ENCODE data around the gene UNC5C.
A peak's percentile ranks its signal among the peaks of the same experiment; 100 is the strongest.

UNC5C gene

GRCh38 chr4:95317085-95317793, 231.5 kb downstream of the UNC5C start:
- DNase-seq = no peak

- DNase-seq = no peak
Observed at GRCh38 chr4:95314573-95314972, 234.2 kb downstream of the UNC5C start.

- no peak for DNase-seq
Observed at GRCh38 chr4:95304898-95305297, 243.9 kb downstream of the UNC5C start.

GRCh38 chr4:95300304-95300703, 248.5 kb downstream of the UNC5C start:
- no peak for DNase-seq

- DNase-seq = no peak
Observed at GRCh38 chr4:95296052-95296451, 252.7 kb downstream of the UNC5C start.

- no peak for DNase-seq
Observed at GRCh38 chr4:95295157-95295556, 253.6 kb downstream of the UNC5C start.

- DNase-seq = no peak
Observed at GRCh38 chr4:95294321-95294720, 254.5 kb downstream of the UNC5C start.

GRCh38 chr4:95293014-95293413, 255.8 kb downstream of the UNC5C start:
- DNase-seq = no peak

GRCh38 chr4:95290702-95291101, 258.1 kb downstream of the UNC5C start:
- DNase-seq = no peak

- no peak for DNase-seq
Observed at GRCh38 chr4:95289028-95289634, 259.6 kb downstream of the UNC5C start.

GRCh38 chr4:95288552-95288951, 260.2 kb downstream of the UNC5C start:
- no peak for DNase-seq

GRCh38 chr4:95285797-95286196, 263.0 kb downstream of the UNC5C start:
- DNase-seq = no peak

GRCh38 chr4:95284655-95285054, 264.1 kb downstream of the UNC5C start:
- no peak for DNase-seq

- no peak for DNase-seq
Observed at GRCh38 chr4:95283320-95283719, 265.5 kb downstream of the UNC5C start.

- DNase-seq = no peak
Observed at GRCh38 chr4:95272797-95273196, 276.0 kb downstream of the UNC5C start.

- no peak for DNase-seq
Observed at GRCh38 chr4:95272036-95272435, 276.7 kb downstream of the UNC5C start.

- no peak for DNase-seq
Observed at GRCh38 chr4:95268819-95269565, 279.8 kb downstream of the UNC5C start.

GRCh38 chr4:95267081-95267480, 281.7 kb downstream of the UNC5C start:
- DNase-seq = peak; percentile 16

GRCh38 chr4:95265814-95266740, 282.7 kb downstream of the UNC5C start:
- DNase-seq = no peak

GRCh38 chr4:95264843-95265242, 283.9 kb downstream of the UNC5C start:
- DNase-seq = no peak

- no peak for DNase-seq
Observed at GRCh38 chr4:95263960-95264359, 284.8 kb downstream of the UNC5C start.

- DNase-seq = no peak
Observed at GRCh38 chr4:95263391-95263790, 285.4 kb downstream of the UNC5C start.

All from amniotic stem cell (primary cell).